ENCODE measurements around the gene C6orf47.

The C6orf47 gene

GRCh38 chr6:31690231-31691077 is 29.9 kb upstream of the C6orf47 start:
- Histone ChIP-seq H4K91ac (ENCODE audit: low read depth, low read length) (peak overlapping the region; percentile 22), H2BK120ac (ENCODE audit: insufficient read depth, low read length, poor library complexity) (peak overlapping the region; percentile 43), H3K27me3 (ENCODE audit: insufficient read depth, low read length) (no peaks in the 10 kb centered on the region), H3K4me3 (ENCODE audit: low read depth, low read length) (no peak overlapping the region), H2AK5ac (ENCODE audit: low read length) (peak overlapping the region; percentile 59), H3K4ac (ENCODE audit: low read depth, low read length) (no peak overlapping the region), H3K9ac (ENCODE audit: low read length) (no peak overlapping the region), H3K4me1 (ENCODE audit: control insufficient read depth in 1 of 2, insufficient read depth in 2 of 2, low read length in 2 of 2) (peaks cover 11 to 13% of the 10 kb centered on the region in 2 experiments), H3K79me1 (ENCODE audit: low read length) (peaks cover 13% of the 10 kb centered on the region), H3K14ac (ENCODE audit: low read length) (peak overlapping the region; percentile 24), H3K23ac (ENCODE audit: low read length) (no peak overlapping the region), H3K9me3 (ENCODE audit: insufficient read depth, low read depth, low read length) (no peaks in the 10 kb centered on the region), H4K8ac (ENCODE audit: low read depth, low read length) (peak overlapping the region; percentile 72), H3K79me2 (ENCODE audit: control insufficient read depth, insufficient read depth, low read length, poor library complexity) (no peaks in the 10 kb centered on the region), H3K18ac (ENCODE audit: low read length) (no peak overlapping the region), H3K27ac (ENCODE audit: low read depth, low read length) (peak overlapping the region; percentile 63), H2AFZ (ENCODE audit: insufficient read depth, low read length, poor library complexity) (peak overlapping the region; percentile 10), H3K36me3 (ENCODE audit: control insufficient read depth in 1 of 2, insufficient read depth in 2 of 2, low read length in 2 of 2) (peaks cover 68 to 69% of the 10 kb centered on the region in 2 experiments), H4K12ac (ENCODE audit: low read depth, low read length) (no peak overlapping the region), H2BK5ac (ENCODE audit: low read depth, low read length, poor library complexity) (peak overlapping the region; percentile 64), H2BK12ac (ENCODE audit: low read length) (peak overlapping the region; percentile 61), H3K4me2 (ENCODE audit: low read length) (peak overlapping the region; percentile 9)
- no CpG with 5 or more reads among the region's 10 CpGs for WGBS (ENCODE audit: extremely low coverage, insufficient coverage, insufficient read length)
- peak in 1 of 2 donors; percentile 18 for DNase-seq

DNA sequence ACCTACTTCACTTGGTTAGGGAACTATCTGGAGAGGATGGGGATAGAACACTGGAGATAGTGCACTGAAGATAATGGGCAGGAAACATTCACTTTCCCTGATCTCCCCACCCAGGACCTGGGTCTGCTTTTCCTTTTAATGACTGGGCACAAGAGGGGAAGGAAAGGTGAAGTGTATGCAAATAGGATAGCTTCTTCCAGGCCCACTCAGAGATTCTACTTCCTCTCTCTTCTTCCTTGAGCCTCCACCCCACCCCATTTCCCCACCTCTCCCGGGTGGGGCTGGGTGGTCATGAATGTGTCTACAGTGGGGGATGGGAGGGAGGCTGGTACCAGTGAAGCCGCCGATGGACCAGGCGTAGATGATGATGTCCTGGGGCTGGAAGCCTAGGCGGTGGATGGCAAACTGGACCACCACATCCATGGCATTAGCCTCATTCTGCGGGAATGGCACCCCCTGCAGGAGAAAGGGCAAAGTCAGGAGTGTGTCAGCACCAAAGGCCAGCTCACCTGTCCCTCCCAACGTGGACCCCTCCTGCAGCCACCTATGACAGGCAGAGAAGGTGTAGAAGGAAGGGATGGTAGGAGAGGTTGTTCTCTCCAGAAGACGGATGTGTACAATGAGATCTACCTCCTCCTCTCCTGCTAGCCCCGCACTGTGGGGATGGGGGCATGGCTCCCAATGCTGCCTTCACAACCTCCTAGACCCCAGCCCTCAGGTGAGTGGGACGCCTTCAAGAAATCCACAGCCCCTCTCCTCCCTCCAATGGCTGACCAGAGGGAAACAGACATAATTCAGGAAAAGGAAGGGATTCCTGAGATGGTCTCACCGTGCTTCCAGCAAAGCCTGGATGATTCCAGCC is 28.9 kb upstream of the C6orf47 start:
- Histone ChIP-seq H2AFZ (ENCODE audit: insufficient read depth, low read length, poor library complexity) (no peak overlapping the region), H3K4me2 (ENCODE audit: low read length) (no peak overlapping the region), H4K91ac (ENCODE audit: low read depth, low read length) (peak overlapping the region; percentile 22), H3K4ac (ENCODE audit: low read depth, low read length) (no peak overlapping the region), H2BK120ac (ENCODE audit: insufficient read depth, low read length, poor library complexity) (peak overlapping the region; percentile 37), H3K79me1 (ENCODE audit: low read length) (peaks cover 13% of the 10 kb centered on the region), H3K36me3 (ENCODE audit: control insufficient read depth in 1 of 2, insufficient read depth in 2 of 2, low read length in 2 of 2) (peaks cover 62 to 65% of the 10 kb centered on the region in 2 experiments), H3K23ac (ENCODE audit: low read length) (no peak overlapping the region), H3K18ac (ENCODE audit: low read length) (no peak overlapping the region), H3K4me1 (ENCODE audit: control insufficient read depth in 1 of 2, insufficient read depth in 2 of 2, low read length in 2 of 2) (peaks cover 11 to 13% of the 10 kb centered on the region in 2 experiments), H3K9me3 (ENCODE audit: insufficient read depth, low read depth, low read length) (no peaks in the 10 kb centered on the region), H4K8ac (ENCODE audit: low read depth, low read length) (no peak overlapping the region), H2BK5ac (ENCODE audit: low read depth, low read length, poor library complexity) (peak overlapping the region; percentile 16), H2AK5ac (ENCODE audit: low read length) (peak overlapping the region; percentile 58), H4K12ac (ENCODE audit: low read depth, low read length) (no peak overlapping the region), H2BK12ac (ENCODE audit: low read length) (no peak overlapping the region), H3K27me3 (ENCODE audit: insufficient read depth, low read length) (no peaks in the 10 kb centered on the region), H3K27ac (ENCODE audit: low read depth, low read length) (no peak overlapping the region), H3K14ac (ENCODE audit: low read length) (peak overlapping the region; percentile 19), H3K79me2 (ENCODE audit: control insufficient read depth, insufficient read depth, low read length, poor library complexity) (no peaks in the 10 kb centered on the region), H3K9ac (ENCODE audit: low read length) (no peak overlapping the region), H3K4me3 (ENCODE audit: low read depth, low read length) (no peak overlapping the region)
- no CpG with 5 or more reads among the region's 11 CpGs for WGBS (ENCODE audit: extremely low coverage, insufficient coverage, insufficient read length)
- no peak for DNase-seq

- H2BK5ac ChIP-seq (ENCODE audit: low read depth, low read length, poor library complexity) = no peak overlapping the region
These were observed 27.5 kb upstream of the C6orf47 start for GRCh38 chr6:31687860-31688693.

DNA sequence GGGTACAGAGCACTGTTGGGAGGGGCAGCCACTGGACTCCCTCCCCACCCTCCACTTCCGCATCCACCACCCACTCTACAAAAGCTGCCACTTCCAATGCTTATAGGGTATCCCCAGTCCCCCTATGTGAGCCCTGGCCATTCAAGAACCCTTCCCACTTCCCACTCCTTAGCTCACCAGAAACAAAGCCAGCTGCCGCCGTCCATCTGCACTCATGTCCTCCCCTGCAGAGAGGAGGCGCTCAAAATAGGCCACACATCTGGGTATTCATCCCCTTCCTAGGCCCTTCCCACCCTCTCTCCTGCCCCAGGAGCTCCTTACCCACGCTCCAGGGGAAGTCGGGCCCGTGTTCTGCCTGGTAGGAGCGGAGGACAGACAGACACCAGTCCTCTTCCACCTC is 26.7 kb upstream of the C6orf47 start:
- Histone ChIP-seq H2AK5ac (ENCODE audit: low read length) (no peak overlapping the region), H3K79me2 (ENCODE audit: control insufficient read depth, insufficient read depth, low read length, poor library complexity) (no peaks in the 10 kb centered on the region), H3K4ac (ENCODE audit: low read depth, low read length) (no peak overlapping the region), H3K9ac (ENCODE audit: low read length) (no peak overlapping the region), H4K8ac (ENCODE audit: low read depth, low read length) (no peak overlapping the region), H4K91ac (ENCODE audit: low read depth, low read length) (no peak overlapping the region), H3K27ac (ENCODE audit: low read depth, low read length) (no peak overlapping the region), H3K36me3 (ENCODE audit: control insufficient read depth in 1 of 2, insufficient read depth in 2 of 2, low read length in 2 of 2) (peaks cover 49 to 51% of the 10 kb centered on the region in 2 experiments), H3K23ac (ENCODE audit: low read length) (no peak overlapping the region), H3K4me1 (ENCODE audit: control insufficient read depth in 1 of 2, insufficient read depth in 2 of 2, low read length in 2 of 2) (peaks cover 11 to 17% of the 10 kb centered on the region in 2 experiments), H2BK120ac (ENCODE audit: insufficient read depth, low read length, poor library complexity) (no peak overlapping the region), H2BK12ac (ENCODE audit: low read length) (no peak overlapping the region), H3K4me3 (ENCODE audit: low read depth, low read length) (no peak overlapping the region), H3K4me2 (ENCODE audit: low read length) (no peak overlapping the region), H3K27me3 (ENCODE audit: insufficient read depth, low read length) (no peaks in the 10 kb centered on the region), H2BK5ac (ENCODE audit: low read depth, low read length, poor library complexity) (no peak overlapping the region), H3K14ac (ENCODE audit: low read length) (no peak overlapping the region), H3K79me1 (ENCODE audit: low read length) (peaks cover 13% of the 10 kb centered on the region), H4K12ac (ENCODE audit: low read depth, low read length) (no peak overlapping the region), H3K9me3 (ENCODE audit: insufficient read depth, low read depth, low read length) (no peaks in the 10 kb centered on the region), H3K18ac (ENCODE audit: low read length) (no peak overlapping the region), H2AFZ (ENCODE audit: insufficient read depth, low read length, poor library complexity) (no peak overlapping the region)
- WGBS (ENCODE audit: extremely low coverage, insufficient coverage, insufficient read length) = no CpG with 5 or more reads among the region's 8 CpGs
- DNase-seq = no peak

More at GRCh38 chr6:31687860-31688693, 27.5 kb upstream of the C6orf47 start:
- no peak overlapping the region for H4K8ac ChIP-seq (ENCODE audit: low read depth, low read length)
- no peak overlapping the region for H3K23ac ChIP-seq (ENCODE audit: low read length)
- no peak overlapping the region for H3K27ac ChIP-seq (ENCODE audit: low read depth, low read length)
- H2BK120ac ChIP-seq (ENCODE audit: insufficient read depth, low read length, poor library complexity) = no peak overlapping the region
- no peak for DNase-seq
- H3K79me2 ChIP-seq (ENCODE audit: control insufficient read depth, insufficient read depth, low read length, poor library complexity) = no peaks in the 10 kb centered on the region
- H3K4me2 ChIP-seq (ENCODE audit: low read length) = no peak overlapping the region
- H2BK12ac ChIP-seq (ENCODE audit: low read length) = no peak overlapping the region
- no peak overlapping the region for H3K18ac ChIP-seq (ENCODE audit: low read length)
- no CpG with 5 or more reads among the region's 14 CpGs for WGBS (ENCODE audit: extremely low coverage, insufficient coverage, insufficient read length)
- no peaks in the 10 kb centered on the region for H3K9me3 ChIP-seq (ENCODE audit: insufficient read depth, low read depth, low read length)
- H3K4me3 ChIP-seq (ENCODE audit: low read depth, low read length) = no peak overlapping the region
- H3K4ac ChIP-seq (ENCODE audit: low read depth, low read length) = no peak overlapping the region
- no peak overlapping the region for H2AFZ ChIP-seq (ENCODE audit: insufficient read depth, low read length, poor library complexity)
- no peak overlapping the region for H2AK5ac ChIP-seq (ENCODE audit: low read length)
- peaks cover 54 to 57% of the 10 kb centered on the region in 2 experiments for H3K36me3 ChIP-seq (ENCODE audit: control insufficient read depth in 1 of 2, insufficient read depth in 2 of 2, low read length in 2 of 2)
- H4K12ac ChIP-seq (ENCODE audit: low read depth, low read length) = peak overlapping the region; percentile 39
- no peak overlapping the region for H3K9ac ChIP-seq (ENCODE audit: low read length)
- no peak overlapping the region for H4K91ac ChIP-seq (ENCODE audit: low read depth, low read length)
- peaks cover 11 to 17% of the 10 kb centered on the region in 2 experiments for H3K4me1 ChIP-seq (ENCODE audit: control insufficient read depth in 1 of 2, insufficient read depth in 2 of 2, low read length in 2 of 2)
- no peaks in the 10 kb centered on the region for H3K27me3 ChIP-seq (ENCODE audit: insufficient read depth, low read length)
- peaks cover 13% of the 10 kb centered on the region for H3K79me1 ChIP-seq (ENCODE audit: low read length)
- no peak overlapping the region for H3K14ac ChIP-seq (ENCODE audit: low read length)
